ENCODE results near the gene F5. TPM values are rescaled to one million over a fixed set of nuclear protein-coding genes. Genes with fewer than 3 reads are reported as not detected.
A peak's percentile ranks its signal among the peaks of the same experiment; 100 is the strongest.

F5 gene
- total and polyA plus RNA-seq, 2 of the 13 experiments (the other 11 are each of a cell fraction or from before 2014, with no cell fraction given), result 38.3 to 64.0 TPM

- no peak for TF ChIP-seq ZNF225 (CRISPR knock-in tag; IDR thresholded peaks at IDR 0.05)
- TF ChIP-seq ZNF17 (CRISPR knock-in tag; IDR thresholded peaks at IDR 0.05), result no peak
- no peak for TF ChIP-seq TEAD2 (CRISPR knock-in tag; IDR thresholded peaks at IDR 0.05)
- no peak for TF ChIP-seq PRDM10 (CRISPR knock-in tag; IDR thresholded peaks at IDR 0.05; ENCODE audit: low read depth)
- no peak for TF ChIP-seq MAFF (IDR thresholded peaks at IDR 0.05; ENCODE audit: low read depth, low read length)
- no peak for TF ChIP-seq ZBTB46 (CRISPR knock-in tag; IDR thresholded peaks at IDR 0.05; ENCODE audit: borderline replicate concordance)
- TF ChIP-seq HBP1 (CRISPR knock-in tag; IDR thresholded peaks at IDR 0.05; ENCODE audit: low read depth), result no peak
- TF ChIP-seq SMC3 (IDR thresholded peaks at IDR 0.05; ENCODE audit: low read length), result peak; percentile 35; the same call in 1 of the 2 replicates
- no peak for TF ChIP-seq MBD4 (IDR thresholded peaks at IDR 0.05; ENCODE audit: borderline replicate concordance, low read length)
- no peak for TF ChIP-seq ZNF577 (CRISPR knock-in tag; IDR thresholded peaks at IDR 0.05; ENCODE audit: borderline replicate concordance, low read depth)
- TF ChIP-seq ZNF704 (CRISPR knock-in tag; IDR thresholded peaks at IDR 0.05; ENCODE audit: borderline replicate concordance), result no peak
- TF ChIP-seq FOXJ3 (CRISPR knock-in tag; IDR thresholded peaks at IDR 0.05; ENCODE audit: borderline replicate concordance), result no peak
- TF ChIP-seq BCL6 (CRISPR knock-in tag; IDR thresholded peaks at IDR 0.05), result no peak
- TF ChIP-seq ZNF598 (CRISPR knock-in tag; IDR thresholded peaks at IDR 0.05; ENCODE audit: borderline replicate concordance), result no peak
- no peak for TF ChIP-seq ZNF510 (CRISPR knock-in tag; IDR thresholded peaks at IDR 0.05; ENCODE audit: low read depth)
- no peak for TF ChIP-seq SMAD9 (CRISPR knock-in tag; IDR thresholded peaks at IDR 0.05)
- no peak for TF ChIP-seq RBFOX2 (IDR thresholded peaks at IDR 0.05; ENCODE audit: low read depth, low read length)
- TF ChIP-seq ISL2 (CRISPR knock-in tag; IDR thresholded peaks at IDR 0.05), result no peak
- TF ChIP-seq ZNF713 (CRISPR knock-in tag; IDR thresholded peaks at IDR 0.05), result no peak
- no peak for TF ChIP-seq ZSCAN22 (CRISPR knock-in tag; IDR thresholded peaks at IDR 0.05)
- 0 out of 2 replicates have a peak, but pooled peaks have one; percentile 18 for TF ChIP-seq ZFX (CRISPR knock-in tag; IDR thresholded peaks at IDR 0.05; ENCODE audit: low read depth)
These were observed 39.9 kb downstream of the F5 start (continued) for GRCh38 chr1:169546087-169546995.

All from HepG2 (cell line).